Measurements from ENCODE around the gene TMEM91.
"Not testable (repeated sequence)": the region's sequence is repeated elsewhere in the genome, so short reads cannot be mapped to it uniquely, and the experiment has no call there.

Gene TMEM91

DNA sequence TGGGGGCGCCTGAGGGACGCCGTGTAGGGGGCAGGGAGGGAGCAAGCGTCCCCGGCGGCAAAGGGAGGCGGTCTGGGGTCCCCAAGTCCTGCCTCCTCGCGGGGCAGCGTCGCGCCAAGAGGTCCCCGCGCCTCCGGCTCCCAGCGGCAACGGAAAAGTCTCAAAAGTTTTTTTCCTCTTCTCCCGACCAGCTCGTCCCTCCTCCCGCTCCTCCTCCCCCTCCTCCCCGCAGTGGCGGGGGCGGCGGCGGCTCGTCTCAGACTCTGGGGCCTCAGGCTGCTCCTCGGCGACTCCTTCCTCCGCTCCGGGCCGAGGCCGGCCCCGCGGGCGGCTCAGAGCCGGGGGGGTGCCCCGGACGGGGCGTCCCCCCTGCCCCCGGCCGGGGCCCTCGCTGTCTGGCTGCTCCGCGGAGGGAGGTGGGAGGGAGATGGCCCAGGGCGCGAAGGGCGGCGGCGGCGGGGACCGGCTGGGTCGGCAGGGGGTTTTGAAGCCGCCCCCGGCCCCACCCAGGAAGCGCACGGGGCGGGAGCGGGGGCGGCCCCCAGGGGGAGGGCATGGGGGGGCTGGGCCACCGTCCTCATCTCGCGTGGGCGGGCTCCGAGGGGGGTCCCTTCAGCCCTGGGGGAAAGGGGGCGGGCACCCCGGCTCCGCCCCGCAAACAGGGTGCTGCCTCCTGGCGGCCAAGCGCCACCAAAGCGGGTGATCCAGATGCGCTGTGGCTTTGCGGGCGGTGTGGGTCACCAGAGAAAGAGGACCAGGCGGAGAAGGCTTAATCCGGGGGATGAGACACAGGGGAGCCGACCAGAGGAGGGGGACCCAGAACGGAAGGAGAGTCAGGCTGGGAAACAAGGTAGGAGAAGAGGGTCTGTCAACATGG lies 22.6 kb upstream of the TMEM91 start, which contains the start of gene TGFB1:
TGFB1 (minus strand) TSS at position 457 of the 877 bp plus-strand sequence. CDS start 878 bp downstream, outside the sequence.
- DNase-seq: peak; percentile 76

- DNase-seq: no peak
Observed at GRCh38 chr19:41354343-41354953, 21.9 kb upstream of the TMEM91 start.

DNA sequence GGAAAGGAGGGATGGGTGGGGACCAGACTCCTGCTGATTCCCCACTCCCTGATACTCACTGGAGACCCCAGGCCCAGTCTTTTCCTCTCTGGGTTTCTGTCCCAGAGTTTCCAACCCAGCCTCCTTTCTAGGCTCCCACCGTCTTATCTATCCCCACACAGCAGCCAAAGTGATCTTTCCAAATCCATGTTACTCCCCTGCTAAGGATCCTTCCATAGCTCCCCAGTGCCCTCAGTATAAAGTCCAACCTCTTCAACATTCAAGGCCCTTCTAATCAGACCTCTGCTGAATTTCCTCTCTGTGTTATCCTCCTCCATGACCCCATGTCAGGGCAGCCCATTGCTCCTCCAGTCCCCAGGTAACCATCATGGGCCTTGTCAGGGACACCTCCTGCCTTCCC lies 21.3 kb upstream of the TMEM91 start:
- DNase-seq: no peak

- no peak for DNase-seq
Observed at GRCh38 chr19:41355802-41356201, 20.5 kb upstream of the TMEM91 start.

GRCh38 chr19:41356984-41357739 lies 19.2 kb upstream of the TMEM91 start:
- DNase-seq: no peak

DNA sequence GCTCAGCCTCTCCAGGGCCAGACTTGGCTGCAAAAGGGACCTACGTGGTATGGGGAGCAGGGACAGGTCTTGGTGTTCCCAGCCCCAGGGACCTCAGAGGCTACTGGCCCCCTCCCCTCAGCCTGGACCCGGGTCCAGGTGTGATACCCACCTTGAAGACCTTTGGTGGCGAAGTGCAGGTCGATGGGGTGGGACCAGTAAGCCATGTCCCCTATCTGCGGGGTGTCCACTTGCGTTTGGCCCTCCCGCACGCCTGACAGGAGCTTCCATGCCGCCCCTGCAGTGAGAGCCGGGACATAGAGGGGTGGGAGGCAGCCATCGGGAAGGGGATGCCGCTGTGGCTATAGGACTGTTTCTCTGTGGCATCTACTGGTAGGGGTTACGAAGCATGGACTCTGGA lies 18.6 kb upstream of the TMEM91 start:
- no peak for DNase-seq

- DNase-seq: no peak
Observed at GRCh38 chr19:41359741-41360140, 16.6 kb upstream of the TMEM91 start.

DNA sequence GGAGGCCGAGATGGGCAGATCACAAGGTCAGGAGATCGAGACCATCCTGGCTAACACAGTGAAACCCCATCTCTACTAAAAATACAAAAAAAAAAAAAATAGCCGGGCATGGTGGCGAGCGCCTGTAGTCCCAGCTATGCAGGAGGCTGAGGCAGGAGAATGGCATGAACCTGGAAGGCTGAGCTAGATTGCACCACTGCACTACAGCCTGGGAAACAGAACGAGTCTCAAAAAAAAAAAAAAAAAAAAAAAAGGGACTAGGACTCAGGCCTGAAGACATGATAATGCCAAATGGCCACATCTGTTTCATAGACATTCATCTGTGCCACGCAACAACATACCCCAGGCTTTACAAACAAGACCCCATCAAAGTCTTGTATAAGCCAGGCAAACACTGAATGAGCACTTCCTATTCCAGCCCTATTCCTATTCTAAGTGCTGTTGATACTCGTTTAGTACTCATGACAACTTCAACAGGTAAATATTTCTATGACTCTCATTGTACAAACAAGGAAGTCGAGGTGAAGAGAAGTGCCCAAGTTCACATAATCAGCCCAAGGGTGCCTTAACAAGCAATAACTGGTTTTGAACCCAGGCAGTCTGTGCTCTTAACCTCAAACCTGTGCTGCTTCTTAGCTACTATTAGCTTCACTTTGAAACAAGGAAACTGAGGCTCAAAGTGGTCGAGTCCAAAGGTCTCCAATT lies 14.0 kb upstream of the TMEM91 start:
- no peak for DNase-seq

DNA sequence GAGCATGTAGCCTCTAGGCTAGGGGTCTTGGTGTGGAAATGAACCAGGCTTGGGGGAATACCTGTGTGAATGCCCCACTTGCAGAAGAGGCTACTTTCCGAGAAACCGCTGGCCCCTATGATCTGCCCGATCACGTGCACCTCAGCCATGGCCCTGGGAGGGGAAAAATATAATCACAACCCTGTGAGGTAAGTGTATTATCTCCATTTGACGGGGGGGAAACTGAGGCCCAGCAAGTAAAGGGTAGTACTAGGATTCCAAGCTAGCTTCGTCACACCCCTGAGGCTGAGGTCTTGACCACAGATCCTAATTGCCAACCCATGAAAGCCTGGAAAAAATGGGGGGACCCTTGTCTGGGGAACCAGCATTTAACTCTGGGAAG lies 13.0 kb upstream of the TMEM91 start:
- DNase-seq: no peak

DNA sequence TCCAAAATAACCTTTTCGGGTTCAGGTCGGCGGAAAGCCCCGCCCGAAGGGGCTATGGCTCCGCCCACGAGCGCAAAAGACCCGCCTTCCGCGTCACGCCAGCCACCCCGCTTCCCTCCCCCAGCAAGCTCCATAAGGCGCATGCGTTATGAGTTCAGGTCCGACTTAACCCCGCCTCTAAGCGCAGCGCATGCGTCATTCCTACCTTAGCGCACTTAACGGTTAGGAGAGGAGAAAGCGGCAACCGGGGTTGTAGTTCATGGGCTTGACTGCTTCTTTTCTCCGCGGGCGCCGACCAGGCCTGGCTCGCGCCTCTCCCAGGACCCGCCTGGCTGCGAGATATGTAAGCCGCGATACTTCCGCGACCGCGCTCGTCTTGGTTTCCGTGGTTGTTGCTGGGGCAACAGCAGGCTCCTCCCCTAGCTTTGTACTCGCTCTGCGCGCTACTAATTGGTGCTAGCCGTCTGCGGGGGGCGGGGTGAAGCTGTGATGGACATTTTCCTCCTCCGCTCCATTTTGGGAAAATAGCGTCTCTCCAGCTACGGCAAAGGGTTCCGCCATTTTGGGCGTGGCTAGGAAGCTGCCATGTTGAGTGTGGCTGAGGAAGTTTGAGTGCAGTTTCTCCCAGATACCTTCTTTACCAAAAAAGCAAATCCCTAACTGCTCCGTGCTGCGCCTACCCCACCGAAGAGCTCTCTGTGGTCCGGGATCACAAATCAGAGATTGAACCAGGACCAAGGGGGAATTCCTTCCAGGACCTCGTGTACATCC lies 12.4 kb upstream of the TMEM91 start, which contains the start of gene B9D2:
B9D2 (minus strand) TSS at position 397 of the 771 bp plus-strand sequence. CDS start 630 bp downstream, outside the sequence.
- DNase-seq: peak; percentile 98

DNA sequence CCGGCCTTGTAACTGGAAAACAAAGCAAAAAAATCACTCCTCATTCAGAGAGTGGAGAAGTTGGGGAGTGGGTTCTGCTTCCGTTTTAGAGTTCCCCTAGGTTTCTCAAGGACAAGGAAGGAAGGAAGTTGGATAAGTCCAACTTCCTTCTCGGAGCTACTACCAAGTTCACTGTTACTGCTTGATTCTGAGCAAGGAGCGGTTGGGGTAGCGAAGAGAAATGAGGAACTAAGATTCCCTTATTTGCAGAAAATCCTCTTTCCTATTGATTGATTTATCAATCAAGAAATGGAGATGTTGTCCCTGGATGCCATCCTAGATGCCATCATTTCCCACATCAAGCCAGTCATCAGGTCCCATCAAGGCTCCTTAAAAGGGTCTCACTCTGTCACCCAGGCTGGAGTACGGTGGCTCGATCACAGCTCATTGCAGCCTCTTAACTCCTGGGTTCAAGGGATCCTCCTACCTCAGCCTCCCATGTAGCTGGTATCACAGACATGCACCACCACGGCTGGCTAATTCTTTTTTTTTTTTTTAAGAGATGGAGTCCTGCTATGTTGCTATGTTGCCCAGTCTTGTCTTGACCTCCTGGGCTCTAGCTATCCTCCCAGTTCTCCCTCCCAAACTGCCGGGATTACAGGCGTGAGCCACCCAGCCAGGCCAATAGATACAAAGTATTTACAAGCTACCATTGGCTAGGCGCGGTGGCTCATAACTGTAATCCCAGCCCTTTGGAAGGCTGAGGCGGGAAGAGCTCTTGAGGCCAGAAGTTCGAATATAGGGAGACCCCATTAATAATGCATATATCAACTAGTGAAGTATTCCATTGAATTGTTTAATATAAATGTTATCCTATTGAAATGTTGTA lies 11.6 kb upstream of the TMEM91 start:
- DNase-seq: no peak

DNA sequence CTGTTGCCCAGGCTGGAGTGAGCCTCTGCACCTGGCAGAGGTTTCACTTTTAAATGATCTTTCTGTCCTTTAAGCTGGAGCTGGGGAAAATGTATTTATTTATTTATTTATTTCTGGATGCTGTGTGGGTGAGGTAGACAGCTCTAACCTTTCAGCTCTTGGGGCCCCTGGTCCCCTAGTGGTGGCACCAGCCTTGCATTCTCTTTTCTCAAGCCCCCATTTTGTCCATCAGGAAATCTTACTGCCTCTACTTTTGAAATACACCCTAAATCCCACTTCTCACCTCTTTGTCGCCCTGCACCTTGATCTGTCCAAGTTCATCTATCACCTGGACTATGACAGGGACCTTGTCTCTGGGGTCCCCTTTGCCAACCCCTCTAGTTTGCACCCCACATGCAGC lies 10.2 kb upstream of the TMEM91 start:
- DNase-seq: no peak

DNA sequence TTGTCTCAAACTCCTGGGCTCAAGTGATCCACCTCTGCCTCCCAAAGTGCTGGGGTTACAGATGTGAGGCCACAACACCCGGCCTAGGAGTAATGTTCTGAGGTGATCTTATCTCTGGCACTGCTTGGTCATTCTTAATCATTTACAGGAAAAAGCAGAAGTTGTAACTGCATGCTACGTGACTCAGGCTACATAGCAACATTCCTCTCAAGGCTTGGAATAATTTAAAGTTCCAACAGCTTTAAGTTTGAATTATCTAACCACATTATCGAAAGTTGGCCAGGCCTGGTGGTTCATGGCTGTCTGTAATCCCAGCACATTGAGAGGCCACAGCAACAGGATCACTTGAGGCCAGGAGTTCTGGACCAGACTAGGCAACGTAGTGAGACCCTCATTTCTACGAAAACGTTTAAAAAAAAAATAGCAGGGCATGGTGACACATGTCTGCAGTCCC lies 8.5 kb upstream of the TMEM91 start:
- DNase-seq: no peak

GRCh38 chr19:41369769-41370168 lies 6.6 kb upstream of the TMEM91 start:
- no peak for DNase-seq

DNA sequence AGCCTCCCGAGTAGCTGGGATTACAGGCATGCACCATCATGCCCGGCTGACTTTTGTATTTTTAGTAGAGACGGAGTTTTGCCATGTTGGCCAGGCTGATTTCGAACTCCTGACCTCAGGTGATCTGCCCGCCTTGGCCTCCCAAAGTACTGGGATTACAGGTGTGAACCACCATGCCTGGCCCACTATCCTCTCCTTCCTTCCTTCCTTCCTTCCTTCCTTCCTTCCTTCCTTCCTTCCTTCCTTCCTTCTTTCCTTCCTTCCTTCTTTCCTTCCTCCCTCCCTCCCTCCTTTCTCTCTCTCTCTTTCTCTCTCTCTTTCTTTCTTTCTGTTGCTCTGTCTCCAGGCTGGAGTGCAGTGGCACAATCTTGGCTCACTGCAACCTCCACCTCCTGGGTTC lies 5.2 kb upstream of the TMEM91 start:
- not testable (repeated sequence) for DNase-seq

GRCh38 chr19:41371541-41371940 lies 4.8 kb upstream of the TMEM91 start:
- no peak for DNase-seq

DNA sequence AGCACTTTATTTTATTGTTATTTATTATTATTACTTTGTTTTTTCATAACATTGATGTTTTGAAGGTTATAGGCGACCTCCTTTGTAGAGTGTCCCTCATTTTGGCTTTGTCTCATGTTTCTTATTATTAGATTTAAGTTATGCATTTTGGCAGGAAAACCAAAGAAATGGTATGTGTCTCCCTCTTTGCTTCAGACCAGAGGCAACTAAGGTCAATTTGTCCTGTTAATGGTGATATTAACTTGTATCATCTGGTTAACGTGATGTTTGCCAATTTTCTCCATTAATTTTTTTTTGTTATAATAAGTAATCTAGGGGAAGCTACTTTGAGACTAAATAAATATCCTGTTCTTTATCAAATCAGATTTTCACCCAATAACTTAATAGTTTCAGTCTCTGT lies 3.8 kb upstream of the TMEM91 start:
- no peak for DNase-seq

DNA sequence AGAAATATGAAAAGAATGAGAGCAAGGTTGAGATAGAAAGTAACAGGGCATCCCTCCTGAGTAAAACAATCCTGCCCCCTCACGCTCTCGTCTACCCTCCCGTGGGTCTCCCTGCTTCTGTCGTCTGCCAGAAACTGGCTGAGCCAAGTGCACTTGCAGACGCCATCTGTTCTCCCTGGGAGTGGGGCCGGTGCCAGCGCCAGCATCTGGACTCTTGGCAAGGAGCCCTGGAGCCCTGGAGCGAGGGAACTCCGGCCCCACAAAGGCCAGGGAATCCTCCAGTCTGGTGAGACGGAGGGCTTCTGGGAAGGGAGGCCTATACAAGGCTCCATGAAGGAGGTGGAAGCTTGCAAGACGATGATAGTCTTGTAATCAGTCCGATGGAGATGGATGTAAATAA lies 2.3 kb upstream of the TMEM91 start:
- peak; percentile 77 for DNase-seq

- no peak for DNase-seq
Observed at GRCh38 chr19:41376998-41377365, 649 bp downstream of the TMEM91 start.

- DNase-seq: no peak
Observed at GRCh38 chr19:41377977-41378709, 1.8 kb downstream of the TMEM91 start.

Measured in midbrain (tissue), 1 donor.